SK-N-SH (cell line): ENCODE data around the gene LAMTOR4. TPM values are rescaled to one million over a fixed set of nuclear protein-coding genes. Genes with fewer than 3 reads are reported as not detected.

Experiments used
- CTCF ChIA-PET: fragments of 300-600, 350-600 bp; formaldehyde crosslinking; extraction: SDS; loops from one replicate; lab custom pipeline; 2021; lab: Yijun Ruan, JAX
- POLR2A ChIA-PET: fragments of 350-600 bp; sonication (Branson Sonifier 250); formaldehyde crosslinking; extraction: SDS; loops from one replicate; lab custom pipeline; 2020; ENCODE audit warnings: antibody characterized with exemption, inconsistent platforms; lab: Yijun Ruan, JAX
- DNase-seq: peaks from one replicate; pipeline ENCODE4 v3.0.0; 2012
- H2AFZ ChIP-seq: fragments of 200-600 bp; sonication (generic); 2 replicates; pipeline ENCODE4 v1.8.1; 2016; ENCODE audit warnings: antibody characterized with exemption, mild to moderate bottlenecking, low read depth
- H3F3A ChIP-seq: fragments of 200-600 bp; sonication (generic); replicated peaks from 2 replicates; pipeline ENCODE3; 2016; ENCODE audit warnings: antibody characterized with exemption, mild to moderate bottlenecking; ENCODE audit not compliant: insufficient read depth
- H3K27ac ChIP-seq, 2 experiments: fragments of 200-500 bp in 1 of 2; fragments of 200-600 bp in 1 of 2; sonication (Bioruptor generic) in 1 of 2; sonication (generic), shearing (Covaris generic) in 1 of 2; 2 replicates each; pipeline versions ENCODE4 v1.5.1 to v1.6.1; 2014 to 2016; ENCODE audit warnings: low read depth in 2 of 2, inconsistent platforms in 1 of 2, low read length in 1 of 2, mild to moderate bottlenecking in 1 of 2, mixed read lengths in 1 of 2
- H3K27me3 ChIP-seq: fragments of 200-600 bp; sonication (generic), shearing (Covaris generic); 2 replicates; pipeline ENCODE4 v1.6.1; 2016; ENCODE audit warnings: mixed run types; ENCODE audit not compliant: insufficient read depth
- H3K36me3 ChIP-seq, 2 experiments: fragments of 200-500 bp in 1 of 2; fragments of 200-600 bp in 1 of 2; sonication (Bioruptor generic) in 1 of 2; sonication (generic) in 1 of 2; replicated peaks in 1 of 2; 2 replicates each; pipeline versions ENCODE3 to v1.5.1; 2014 to 2016; ENCODE audit warnings: low read length in 1 of 2, mild to moderate bottlenecking in 1 of 2; ENCODE audit not compliant: insufficient read depth in 2 of 2, control insufficient read depth in 1 of 2
- H3K4me1 ChIP-seq, 2 experiments: fragments of 200-500 bp in 1 of 2; fragments of 200-600 bp in 1 of 2; sonication (Bioruptor generic) in 1 of 2; sonication (generic), shearing (Covaris generic) in 1 of 2; 2 replicates each; pipeline versions ENCODE4 v1.5.1 to v1.6.1; 2014 to 2016; ENCODE audit warnings: low read depth in 1 of 2, low read length in 1 of 2, mixed run types in 1 of 2; ENCODE audit not compliant: insufficient read depth in 2 of 2, control insufficient read depth in 1 of 2
- H3K4me2 ChIP-seq: fragments of 200-600 bp; sonication (generic), shearing (Covaris generic); 2 replicates; pipeline ENCODE4 v1.6.1; 2017; ENCODE audit warnings: mixed run types
- H3K4me3 ChIP-seq, 2 experiments: fragments of 200-500 bp in 1 of 2; fragments of 200-600 bp in 1 of 2; sonication (Bioruptor generic) in 1 of 2; sonication (generic), shearing (Covaris generic) in 1 of 2; 2 replicates each; pipeline versions ENCODE4 v1.5.1 to v1.8.1; 2014 to 2016; ENCODE audit warnings: low read depth in 2 of 2, inconsistent platforms in 1 of 2, low read length in 1 of 2, mild to moderate bottlenecking in 1 of 2, mixed read lengths in 1 of 2, moderate library complexity in 1 of 2
- H3K79me2 ChIP-seq: fragments of 200-600 bp; sonication (generic); 2 replicates; pipeline ENCODE4 v1.8.1; 2017; ENCODE audit warnings: mild to moderate bottlenecking; ENCODE audit not compliant: insufficient read depth
- H3K9ac ChIP-seq: fragments of 200-600 bp; sonication (generic); 2 replicates; pipeline ENCODE4 v1.6.1; 2017; ENCODE audit warnings: mixed run types
- H3K9me2 ChIP-seq: fragments of 200-600 bp; sonication (generic); 2 replicates; pipeline ENCODE4 v1.6.1; 2017; ENCODE audit warnings: mixed run types
- H3K9me3 ChIP-seq: fragments of 200-600 bp; sonication (generic); 2 replicates; pipeline ENCODE4 v1.6.1; 2017; ENCODE audit warnings: mixed run types, mild to moderate bottlenecking, moderate library complexity
- H4K20me1 ChIP-seq: fragments of 200-600 bp; sonication (generic); 2 replicates; pipeline ENCODE4 v1.6.1; 2017; ENCODE audit warnings: mild to moderate bottlenecking, mixed run types; ENCODE audit not compliant: insufficient read depth
- EP300 ChIP-seq, 2 experiments: IDR thresholded peaks; 2 replicates each; pipeline versions ENCODE4 v1.4.0 to v1.6.1; 2012; ENCODE audit warnings: borderline replicate concordance in 1 of 2, low read depth in 1 of 2, low read length in 1 of 2
- GABPA ChIP-seq: IDR thresholded peaks from 2 replicates; pipeline ENCODE4 v1.4.0; 2012; ENCODE audit warnings: low read depth, mild to moderate bottlenecking
- JUND ChIP-seq: IDR thresholded peaks from 2 replicates; pipeline ENCODE4 v1.4.0; 2012
- MXI1 ChIP-seq: IDR thresholded peaks from 2 replicates; pipeline ENCODE4 v1.6.1; 2012; ENCODE audit warnings: mild to moderate bottlenecking, low read depth, low read length, improper control_type of control experiment
- NFIC ChIP-seq: IDR thresholded peaks from 2 replicates; pipeline ENCODE4 v1.4.0; 2012; ENCODE audit warnings: borderline replicate concordance
- POLR2AphosphoS5 ChIP-seq: IDR thresholded peaks from 2 replicates; pipeline ENCODE4 v1.6.1; 2012; ENCODE audit warnings: low read depth, low read length
- RFX5 ChIP-seq: IDR thresholded peaks from 2 replicates; pipeline ENCODE4 v1.6.1; 2012; ENCODE audit warnings: mild to moderate bottlenecking, improper control_type of control experiment, low read length
- SMC3 ChIP-seq: IDR thresholded peaks from 2 replicates; pipeline ENCODE4 v1.6.1; 2012; ENCODE audit warnings: low read depth, low read length, improper control_type of control experiment
- TAF1 ChIP-seq: IDR thresholded peaks from 2 replicates; pipeline ENCODE4 v1.6.1; 2012; ENCODE audit warnings: low read depth, mild to moderate bottlenecking, low read length, moderate library complexity, borderline replicate concordance
- TCF12 ChIP-seq: IDR thresholded peaks from 2 replicates; pipeline ENCODE4 v1.4.0; 2012
- TEAD4 ChIP-seq: IDR thresholded peaks from 2 replicates; pipeline ENCODE4 v1.4.0; 2012; ENCODE audit warnings: mild to moderate bottlenecking, borderline replicate concordance; ENCODE audit not compliant: insufficient read depth
- YY1 ChIP-seq: IDR thresholded peaks from 2 replicates; pipeline ENCODE4 v1.4.0; 2012; ENCODE audit warnings: low read depth, mild to moderate bottlenecking
- WGBS: methylation state at CpG from one replicate; pipeline ENCODE4 v1.1.6; 2017; ENCODE audit warnings: low lambda C conversion rate; 5-methylcytosine and 5-hydroxymethylcytosine counted together
- polyA plus RNA-seq, 3 experiments: library from polyadenylated mRNA; depleted of rRNA; stranded (reverse); fragments of >200 nt; gene quantifications; 2 replicates each; pipeline ENCODE4 v1.2.3, GENCODE V29; 2012
- TF ChIP-seq, protein P1 (sequence below): fragments of 150-350 bp; IDR thresholded peaks from 2 replicates; pipeline ENCODE4 v1.6.1; 2017; ENCODE audit warnings: antibody characterized with exemption, low read length, low read depth, borderline replicate concordance
- TF ChIP-seq, protein P2 (sequence below): fragments of 200-600 bp; sonication (generic); IDR thresholded peaks from 2 replicates; pipeline ENCODE4 v1.6.1; 2017; ENCODE audit warnings: antibody characterized with exemption, mild to moderate bottlenecking, moderate library complexity
- TF ChIP-seq, protein P3 (sequence below): fragments of 150-350 bp; IDR thresholded peaks from 2 replicates; pipeline ENCODE4 v1.6.1; 2016; ENCODE audit warnings: mild to moderate bottlenecking, low read depth, low read length
- TF ChIP-seq, protein P4 (sequence below): IDR thresholded peaks from 2 replicates; pipeline ENCODE4; 2012

Gene LAMTOR4
- polyA plus RNA-seq, 1 of the 3 experiments (the other 2 are of a cell fraction): 630 TPM

DNA sequence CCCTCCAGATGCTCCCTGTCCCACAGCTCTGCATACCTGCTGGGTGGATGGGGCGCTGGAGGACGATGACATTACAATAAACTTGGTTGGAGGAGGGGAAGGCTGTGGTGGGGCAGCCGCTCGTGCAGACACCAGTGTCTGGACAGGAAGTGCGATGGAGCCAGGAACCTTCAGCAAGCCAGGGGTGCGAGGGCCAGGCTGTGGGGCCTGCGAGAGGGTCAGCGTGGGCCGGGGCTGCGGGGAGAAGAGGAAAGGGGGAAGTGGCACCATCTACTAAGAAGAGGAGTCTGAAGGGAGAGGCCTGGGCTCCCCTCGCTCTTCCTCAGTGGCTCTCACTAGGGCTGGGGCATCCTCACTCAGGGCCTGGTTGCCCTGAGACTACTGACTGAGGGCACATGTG is 40.8 kb upstream of the LAMTOR4 start:
- Histone ChIP-seq H3K9me3 (no peaks in the 10 kb centered on the region), H3K27ac (no peak overlapping the region), H3K4me2 (no peak overlapping the region), H3F3A (peaks cover 32% of the 10 kb centered on the region), H4K20me1 (no peaks in the 10 kb centered on the region), H3K79me2 (peaks cover 3% of the 10 kb centered on the region; the same call in 1 of the 2 replicates), H3K9ac (no peak overlapping the region), H3K9me2 (no peaks in the 10 kb centered on the region), H3K36me3 (peaks cover 39 to 47% of the 10 kb centered on the region in 2 experiments), H3K27me3 (no peaks in the 10 kb centered on the region), H2AFZ (no peak overlapping the region), H3K4me1 (peaks cover 0 to 2% of the 10 kb centered on the region in 2 experiments; a peak in 2 of 4 replicates), H3K4me3 (no peak overlapping the region)
- no peak for DNase-seq
- TF ChIP-seq, protein P1, sequence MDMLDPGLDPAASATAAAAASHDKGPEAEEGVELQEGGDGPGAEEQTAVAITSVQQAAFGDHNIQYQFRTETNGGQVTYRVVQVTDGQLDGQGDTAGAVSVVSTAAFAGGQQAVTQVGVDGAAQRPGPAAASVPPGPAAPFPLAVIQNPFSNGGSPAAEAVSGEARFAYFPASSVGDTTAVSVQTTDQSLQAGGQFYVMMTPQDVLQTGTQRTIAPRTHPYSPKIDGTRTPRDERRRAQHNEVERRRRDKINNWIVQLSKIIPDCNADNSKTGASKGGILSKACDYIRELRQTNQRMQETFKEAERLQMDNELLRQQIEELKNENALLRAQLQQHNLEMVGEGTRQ: no peak
- TF ChIP-seq YY1 (no peak), TCF12 (no peak), POLR2AphosphoS5 (no peak), TAF1 (no peak), JUND (no peak), RFX5 (no peak), NFIC (no peak), GABPA (no peak), TEAD4 (no peak), MXI1 (no peak), EP300 (IDR thresholded peaks at IDR 0.05; ENCODE audit: borderline replicate concordance in 1 of 2, low read depth in 1 of 2, low read length in 1 of 2) (no peak), SMC3 (no peak)
- TF ChIP-seq, protein P2, sequence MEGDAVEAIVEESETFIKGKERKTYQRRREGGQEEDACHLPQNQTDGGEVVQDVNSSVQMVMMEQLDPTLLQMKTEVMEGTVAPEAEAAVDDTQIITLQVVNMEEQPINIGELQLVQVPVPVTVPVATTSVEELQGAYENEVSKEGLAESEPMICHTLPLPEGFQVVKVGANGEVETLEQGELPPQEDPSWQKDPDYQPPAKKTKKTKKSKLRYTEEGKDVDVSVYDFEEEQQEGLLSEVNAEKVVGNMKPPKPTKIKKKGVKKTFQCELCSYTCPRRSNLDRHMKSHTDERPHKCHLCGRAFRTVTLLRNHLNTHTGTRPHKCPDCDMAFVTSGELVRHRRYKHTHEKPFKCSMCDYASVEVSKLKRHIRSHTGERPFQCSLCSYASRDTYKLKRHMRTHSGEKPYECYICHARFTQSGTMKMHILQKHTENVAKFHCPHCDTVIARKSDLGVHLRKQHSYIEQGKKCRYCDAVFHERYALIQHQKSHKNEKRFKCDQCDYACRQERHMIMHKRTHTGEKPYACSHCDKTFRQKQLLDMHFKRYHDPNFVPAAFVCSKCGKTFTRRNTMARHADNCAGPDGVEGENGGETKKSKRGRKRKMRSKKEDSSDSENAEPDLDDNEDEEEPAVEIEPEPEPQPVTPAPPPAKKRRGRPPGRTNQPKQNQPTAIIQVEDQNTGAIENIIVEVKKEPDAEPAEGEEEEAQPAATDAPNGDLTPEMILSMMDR: no peak
- TF ChIP-seq, protein P3, sequence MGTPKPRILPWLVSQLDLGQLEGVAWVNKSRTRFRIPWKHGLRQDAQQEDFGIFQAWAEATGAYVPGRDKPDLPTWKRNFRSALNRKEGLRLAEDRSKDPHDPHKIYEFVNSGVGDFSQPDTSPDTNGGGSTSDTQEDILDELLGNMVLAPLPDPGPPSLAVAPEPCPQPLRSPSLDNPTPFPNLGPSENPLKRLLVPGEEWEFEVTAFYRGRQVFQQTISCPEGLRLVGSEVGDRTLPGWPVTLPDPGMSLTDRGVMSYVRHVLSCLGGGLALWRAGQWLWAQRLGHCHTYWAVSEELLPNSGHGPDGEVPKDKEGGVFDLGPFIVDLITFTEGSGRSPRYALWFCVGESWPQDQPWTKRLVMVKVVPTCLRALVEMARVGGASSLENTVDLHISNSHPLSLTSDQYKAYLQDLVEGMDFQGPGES: no peak
- TF ChIP-seq, protein P4, sequence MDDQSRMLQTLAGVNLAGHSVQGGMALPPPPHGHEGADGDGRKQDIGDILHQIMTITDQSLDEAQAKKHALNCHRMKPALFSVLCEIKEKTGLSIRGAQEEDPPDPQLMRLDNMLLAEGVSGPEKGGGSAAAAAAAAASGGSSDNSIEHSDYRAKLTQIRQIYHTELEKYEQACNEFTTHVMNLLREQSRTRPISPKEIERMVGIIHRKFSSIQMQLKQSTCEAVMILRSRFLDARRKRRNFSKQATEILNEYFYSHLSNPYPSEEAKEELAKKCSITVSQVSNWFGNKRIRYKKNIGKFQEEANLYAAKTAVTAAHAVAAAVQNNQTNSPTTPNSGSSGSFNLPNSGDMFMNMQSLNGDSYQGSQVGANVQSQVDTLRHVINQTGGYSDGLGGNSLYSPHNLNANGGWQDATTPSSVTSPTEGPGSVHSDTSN: no peak
- WGBS: 87% methylated on average over 11 of the region's 11 CpGs
- POLR2A ChIA-PET: no interaction called here
- CTCF ChIA-PET: no interaction called here
